ENCODE measurements around the gene SLC5A7.

The SLC5A7 gene

GRCh38 chr2:108034843-108035242 lies 48.5 kb downstream of the SLC5A7 start:
- Histone ChIP-seq H3K27ac (no peak overlapping the region), H3K9me3 (ENCODE audit: severe bottlenecking) (no peaks in the 10 kb centered on the region), H3K4me3 (ENCODE audit: low read depth, low read length) (no peak overlapping the region), H3K36me3 (no peaks in the 10 kb centered on the region), H3K27me3 (ENCODE audit: insufficient read depth, low read depth, severe bottlenecking) (peaks cover 41% of the 10 kb centered on the region)
- no peak for DNase-seq
- TF ChIP-seq CTCF (IDR thresholded peaks at IDR 0.05; ENCODE audit: low read depth, low read length) = no peak

- DNase-seq = no peak
- Histone ChIP-seq H3K27me3 (ENCODE audit: insufficient read depth, low read depth, severe bottlenecking) (peaks cover 30% of the 10 kb centered on the region), H3K9me3 (ENCODE audit: severe bottlenecking) (no peaks in the 10 kb centered on the region), H3K27ac (no peak overlapping the region), H3K4me3 (ENCODE audit: low read depth, low read length) (no peak overlapping the region), H3K36me3 (no peaks in the 10 kb centered on the region)
- no peak for TF ChIP-seq CTCF (IDR thresholded peaks at IDR 0.05; ENCODE audit: low read depth, low read length)
Observed at GRCh38 chr2:108048752-108049151, 62.4 kb downstream of the SLC5A7 start.

- no peaks in the 10 kb centered on the region for H3K9me3 ChIP-seq (ENCODE audit: severe bottlenecking)
- peaks cover 52% of the 10 kb centered on the region for H3K27me3 ChIP-seq (ENCODE audit: insufficient read depth, low read depth, severe bottlenecking)
- H3K4me3 ChIP-seq (ENCODE audit: low read depth, low read length) = no peak overlapping the region
- no peak for TF ChIP-seq CTCF (IDR thresholded peaks at IDR 0.05; ENCODE audit: low read depth, low read length)
- H3K36me3 ChIP-seq = no peaks in the 10 kb centered on the region
- DNase-seq = no peak
- no peak overlapping the region for H3K27ac ChIP-seq
Observed at GRCh38 chr2:108058576-108059137, 72.3 kb downstream of the SLC5A7 start.

- Histone ChIP-seq H3K27me3 (ENCODE audit: insufficient read depth, low read depth, severe bottlenecking) (peaks cover 41% of the 10 kb centered on the region), H3K27ac (no peak overlapping the region), H3K4me3 (ENCODE audit: low read depth, low read length) (no peak overlapping the region), H3K9me3 (ENCODE audit: severe bottlenecking) (no peaks in the 10 kb centered on the region), H3K36me3 (no peaks in the 10 kb centered on the region)
- TF ChIP-seq CTCF (IDR thresholded peaks at IDR 0.05; ENCODE audit: low read depth, low read length) = no peak
- no peak for DNase-seq
Observed at GRCh38 chr2:108061439-108062042, 75.2 kb downstream of the SLC5A7 start.
